NB4 (cell line): Measurements from ENCODE around the gene FLNB.

ENCODE experiments used
- DNase-seq: peaks from one replicate; pipeline ENCODE4 v3.0.0; 2010; ENCODE audit warnings: low read depth
- H3K4me3 ChIP-seq: one replicate; pipeline ENCODE4 v1.5.1; 2011; ENCODE audit warnings: mild to moderate bottlenecking, low read depth, low read length, moderate library complexity
- MYC ChIP-seq: IDR thresholded peaks from 2 replicates; pipeline ENCODE4 v1.6.1; 2011; ENCODE audit warnings: low read depth, low read length
- POLR2A ChIP-seq: IDR thresholded peaks from 2 replicates; pipeline ENCODE4 v1.6.1; 2011; ENCODE audit warnings: mild to moderate bottlenecking; ENCODE audit not compliant: insufficient read length; ENCODE audit errors: extremely low read depth
- TF ChIP-seq, protein P1 (sequence below): IDR thresholded peaks from 2 replicates; pipeline ENCODE4 v1.6.1; 2011; ENCODE audit warnings: low read depth, low read length
- TF ChIP-seq, protein P2 (sequence below): IDR thresholded peaks from one replicate; pipeline ENCODE4 v1.5.1; 2012; ENCODE audit warnings: low read depth, low read length

FLNB gene

DNA sequence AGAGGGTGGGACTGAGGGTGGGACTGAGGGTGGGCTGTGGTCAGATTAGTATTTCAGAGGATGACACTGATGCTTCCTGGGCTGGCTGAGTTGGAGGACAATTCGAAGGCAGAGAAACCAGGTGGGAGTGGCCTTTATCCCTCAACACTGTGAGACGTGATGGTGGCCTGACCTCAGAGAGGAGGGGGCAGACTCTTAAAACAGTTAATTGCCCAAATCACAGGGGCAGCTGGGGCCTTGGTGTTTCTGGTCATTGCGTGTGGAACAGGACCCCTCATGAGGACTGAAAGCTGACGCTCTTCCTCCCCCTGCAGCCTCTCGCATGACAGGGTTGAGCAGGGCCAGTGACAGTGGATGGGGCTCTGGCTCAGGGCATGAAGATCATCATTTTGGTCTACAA is 183.8 kb downstream of the FLNB start:
- no peak for DNase-seq
- TF ChIP-seq, protein P1, sequence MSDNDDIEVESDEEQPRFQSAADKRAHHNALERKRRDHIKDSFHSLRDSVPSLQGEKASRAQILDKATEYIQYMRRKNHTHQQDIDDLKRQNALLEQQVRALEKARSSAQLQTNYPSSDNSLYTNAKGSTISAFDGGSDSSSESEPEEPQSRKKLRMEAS, result no peak
- TF ChIP-seq MYC, result no peak
- TF ChIP-seq POLR2A, result no peak
- TF ChIP-seq, protein P2, sequence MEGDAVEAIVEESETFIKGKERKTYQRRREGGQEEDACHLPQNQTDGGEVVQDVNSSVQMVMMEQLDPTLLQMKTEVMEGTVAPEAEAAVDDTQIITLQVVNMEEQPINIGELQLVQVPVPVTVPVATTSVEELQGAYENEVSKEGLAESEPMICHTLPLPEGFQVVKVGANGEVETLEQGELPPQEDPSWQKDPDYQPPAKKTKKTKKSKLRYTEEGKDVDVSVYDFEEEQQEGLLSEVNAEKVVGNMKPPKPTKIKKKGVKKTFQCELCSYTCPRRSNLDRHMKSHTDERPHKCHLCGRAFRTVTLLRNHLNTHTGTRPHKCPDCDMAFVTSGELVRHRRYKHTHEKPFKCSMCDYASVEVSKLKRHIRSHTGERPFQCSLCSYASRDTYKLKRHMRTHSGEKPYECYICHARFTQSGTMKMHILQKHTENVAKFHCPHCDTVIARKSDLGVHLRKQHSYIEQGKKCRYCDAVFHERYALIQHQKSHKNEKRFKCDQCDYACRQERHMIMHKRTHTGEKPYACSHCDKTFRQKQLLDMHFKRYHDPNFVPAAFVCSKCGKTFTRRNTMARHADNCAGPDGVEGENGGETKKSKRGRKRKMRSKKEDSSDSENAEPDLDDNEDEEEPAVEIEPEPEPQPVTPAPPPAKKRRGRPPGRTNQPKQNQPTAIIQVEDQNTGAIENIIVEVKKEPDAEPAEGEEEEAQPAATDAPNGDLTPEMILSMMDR, result no peak
- H3K4me3 ChIP-seq, result no peak overlapping the region

DNA sequence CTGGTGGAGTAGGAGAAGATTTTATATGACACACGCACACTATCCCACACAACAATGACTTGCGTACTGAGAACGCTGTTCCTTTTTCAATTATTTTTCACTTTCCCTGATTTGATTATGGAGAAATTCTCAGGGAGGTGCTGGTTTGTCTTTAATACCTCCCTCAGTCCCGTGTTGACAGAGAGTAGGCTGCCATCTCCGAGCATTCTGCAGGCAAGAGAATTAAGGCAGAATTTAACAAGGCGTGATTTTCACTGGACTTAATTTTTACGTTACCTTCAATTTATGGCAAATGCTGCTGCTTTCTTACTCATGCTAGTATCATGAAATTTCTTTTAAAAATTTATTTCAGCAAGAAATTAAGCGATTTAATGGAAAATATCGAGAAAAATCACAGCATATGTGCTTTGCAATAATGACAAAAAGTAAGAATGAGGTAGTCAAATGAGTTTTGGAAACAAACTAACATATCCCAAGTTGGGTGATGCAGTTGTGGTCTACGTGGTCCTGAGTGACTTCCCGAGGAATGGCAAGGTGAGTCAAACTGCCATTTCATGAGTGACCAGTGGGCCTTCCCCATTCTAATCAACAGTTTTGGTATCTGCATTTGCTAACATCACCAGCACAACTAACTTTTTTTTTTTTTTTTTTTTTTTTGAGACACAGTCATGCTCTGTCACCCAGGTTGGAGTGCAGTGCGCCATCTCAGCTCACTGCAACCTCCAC is 185.6 kb downstream of the FLNB start:
- no peak for TF ChIP-seq MYC
- TF ChIP-seq, protein P1, result no peak
- TF ChIP-seq POLR2A, result no peak
- TF ChIP-seq, protein P2, result no peak
- H3K4me3 ChIP-seq, result no peak overlapping the region
- no peak for DNase-seq

DNA sequence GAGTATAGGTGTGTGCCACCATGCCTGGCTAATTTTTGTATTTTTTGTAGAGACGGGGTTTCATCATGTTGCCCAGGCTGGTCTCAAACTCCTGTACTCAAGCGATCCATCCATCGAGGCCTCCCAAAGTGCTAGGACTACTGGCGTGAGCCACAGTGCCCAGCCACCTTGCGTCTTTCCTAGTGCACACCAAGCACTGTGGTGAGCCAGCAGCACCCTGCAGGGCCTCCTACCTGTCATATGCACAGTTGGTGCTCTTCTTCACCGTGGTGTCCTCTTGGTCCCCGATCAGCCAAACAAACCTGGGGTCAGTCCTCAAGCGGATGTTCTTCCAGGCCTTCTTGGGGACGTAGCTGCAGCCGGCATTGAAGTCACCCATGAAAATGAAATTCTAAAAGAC is 189.4 kb downstream of the FLNB start:
- no peak overlapping the region for H3K4me3 ChIP-seq
- no peak for DNase-seq
- no peak for TF ChIP-seq POLR2A

DNA sequence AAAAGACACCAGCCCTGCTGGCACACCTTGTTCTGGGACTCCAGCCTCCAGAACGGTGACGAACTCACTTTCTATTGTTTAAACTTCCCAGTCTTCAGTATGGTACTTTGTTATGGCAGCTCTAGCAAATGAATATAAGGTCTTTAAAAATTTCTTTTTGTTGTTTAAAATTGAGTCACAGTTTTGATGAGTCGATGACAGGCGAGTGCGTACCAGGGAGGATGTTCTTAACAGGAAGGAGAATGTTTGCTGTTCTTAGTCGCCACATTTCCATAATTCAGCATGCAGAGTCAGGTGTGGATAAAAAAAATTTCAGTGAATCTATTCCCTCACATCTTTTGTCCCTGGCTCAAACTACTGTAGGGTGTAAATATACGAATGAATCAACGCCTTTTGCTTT is 190.1 kb downstream of the FLNB start:
- no peak for DNase-seq
- TF ChIP-seq MYC (no peak), POLR2A (no peak)
- TF ChIP-seq, protein P2, result no peak
- TF ChIP-seq, protein P1, result no peak
- H3K4me3 ChIP-seq, result no peak overlapping the region

DNA sequence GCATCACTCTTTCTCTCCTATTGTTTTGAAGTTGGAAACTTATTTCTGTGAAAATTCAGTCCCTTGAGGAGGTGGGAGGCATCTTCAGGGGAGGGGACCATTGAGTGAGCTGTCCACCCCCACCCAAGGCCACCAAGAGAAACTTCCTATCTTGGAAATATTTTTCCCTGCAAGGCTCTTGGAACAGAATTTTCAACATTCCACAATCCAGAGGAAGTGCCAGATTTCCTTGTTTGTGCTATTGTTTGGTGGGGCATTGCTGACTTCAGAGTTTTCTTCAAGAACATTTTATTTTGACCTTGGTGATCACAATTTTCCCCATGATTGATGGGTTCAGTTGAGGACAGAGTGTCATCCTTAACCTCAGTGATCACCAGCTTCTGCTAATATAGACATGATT is 190.6 kb downstream of the FLNB start:
- H3K4me3 ChIP-seq, result no peak overlapping the region
- TF ChIP-seq POLR2A (no peak), MYC (no peak)
- TF ChIP-seq, protein P1, result no peak
- TF ChIP-seq, protein P2, result no peak
- DNase-seq, result no peak

DNA sequence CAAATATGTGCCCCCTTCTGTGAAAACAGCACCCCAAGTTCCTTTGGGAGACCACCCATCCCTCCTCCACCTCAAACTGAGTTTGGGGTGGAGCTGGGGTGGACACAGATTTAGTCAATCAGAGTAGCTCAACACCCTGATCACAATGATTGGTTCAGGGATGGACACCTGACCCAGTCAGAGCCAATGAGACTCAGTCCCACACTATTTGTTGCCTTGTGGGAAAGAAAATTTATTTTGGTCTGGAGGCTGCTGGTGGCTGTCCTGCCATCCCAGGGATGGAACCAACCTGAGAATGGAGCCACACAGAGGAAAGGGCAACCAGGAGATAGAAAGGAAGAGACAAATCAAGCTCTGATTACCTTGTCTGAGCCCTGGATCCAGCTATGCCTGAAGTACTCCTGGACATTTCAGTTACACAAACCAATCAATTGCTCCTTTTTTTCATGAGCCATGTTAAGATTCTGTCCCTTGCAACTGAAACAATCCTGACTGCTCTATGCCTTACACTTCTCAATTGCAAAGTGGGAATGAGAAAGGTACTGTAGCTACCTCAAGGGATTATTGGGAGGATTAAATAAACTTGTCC is 192.0 kb downstream of the FLNB start:
- H3K4me3 ChIP-seq, result no peak overlapping the region
- TF ChIP-seq, protein P1, result no peak
- no peak for TF ChIP-seq MYC
- TF ChIP-seq POLR2A, result no peak
- TF ChIP-seq, protein P2, result no peak
- DNase-seq, result no peak
